ENCODE measurements around the gene SHROOM2. TPM values are rescaled to one million over a fixed set of nuclear protein-coding genes. Genes with fewer than 3 reads are reported as not detected.
"Not testable (repeated sequence)": the region's sequence is repeated elsewhere in the genome, so short reads cannot be mapped to it uniquely, and the experiment has no call there.

SHROOM2 gene
- total RNA-seq, 1 donor from 2014 or later: 0.70 TPM

GRCh38 chrX:9781941-9782340 is 4.3 kb upstream of the SHROOM2 start:
- DNase-seq (no peak), ATAC-seq (ENCODE audit: poor library complexity) (no peak)
- intact Hi-C loops (cut with DNase I): no loop called here

GRCh38 chrX:9784332-9784731 is 1.9 kb upstream of the SHROOM2 start:
- intact Hi-C loops (cut with DNase I): no loop called here
- DNase-seq: no peak
- no peak for ATAC-seq (ENCODE audit: poor library complexity)

- DNase-seq (no peak), ATAC-seq (ENCODE audit: poor library complexity) (no peak)
- intact Hi-C loops (cut with DNase I): no loop called here
Measured at GRCh38 chrX:9785254-9785943, 830 bp upstream of the SHROOM2 start.

- no peak for ATAC-seq (ENCODE audit: poor library complexity)
Measured at GRCh38 chrX:9786798-9787635, 788 bp downstream of the SHROOM2 start.

GRCh38 chrX:9788911-9789310 is 2.7 kb downstream of the SHROOM2 start:
- intact Hi-C loops (cut with DNase I): no loop called here
- ATAC-seq (ENCODE audit: poor library complexity) (no peak), DNase-seq (no peak)

More at GRCh38 chrX:9786798-9787635, 788 bp downstream of the SHROOM2 start:
- DNase-seq: no peak
- intact Hi-C loops (cut with DNase I): no loop called here

GRCh38 chrX:9789555-9789954 is 3.3 kb downstream of the SHROOM2 start:
- no peak for ATAC-seq (ENCODE audit: poor library complexity)

GRCh38 chrX:9790866-9791265 is 4.6 kb downstream of the SHROOM2 start:
- intact Hi-C loops (cut with DNase I): no loop called here
- ATAC-seq (ENCODE audit: poor library complexity) (no peak), DNase-seq (no peak)

More at GRCh38 chrX:9789555-9789954, 3.3 kb downstream of the SHROOM2 start:
- no peak for DNase-seq
- intact Hi-C loops (cut with DNase I): no loop called here

GRCh38 chrX:9794495-9794894 is 8.3 kb downstream of the SHROOM2 start:
- DNase-seq (no peak), ATAC-seq (ENCODE audit: poor library complexity) (no peak)
- intact Hi-C loops (cut with DNase I): no loop called here

GRCh38 chrX:9797384-9798360 is 11.4 kb downstream of the SHROOM2 start:
- ATAC-seq (ENCODE audit: poor library complexity): no peak
- intact Hi-C loops (cut with DNase I): no loop called here

GRCh38 chrX:9802737-9803136 is 16.5 kb downstream of the SHROOM2 start:
- DNase-seq (no peak), ATAC-seq (ENCODE audit: poor library complexity) (no peak)
- intact Hi-C loops (cut with DNase I): no loop called here

More at GRCh38 chrX:9797384-9798360, 11.4 kb downstream of the SHROOM2 start:
- no peak for DNase-seq

GRCh38 chrX:9804444-9804843 is 18.2 kb downstream of the SHROOM2 start:
- DNase-seq: no peak
- intact Hi-C loops (cut with DNase I): no loop called here
- no peak for ATAC-seq (ENCODE audit: poor library complexity)

GRCh38 chrX:9805956-9806355 is 19.7 kb downstream of the SHROOM2 start:
- DNase-seq (no peak), ATAC-seq (ENCODE audit: poor library complexity) (no peak)
- intact Hi-C loops (cut with DNase I): no loop called here

- DNase-seq: no peak
- ATAC-seq (ENCODE audit: poor library complexity): no peak
- intact Hi-C loops (cut with DNase I): no loop called here
Measured at GRCh38 chrX:9807355-9808182, 21.3 kb downstream of the SHROOM2 start.

GRCh38 chrX:9809876-9810275 is 23.6 kb downstream of the SHROOM2 start:
- intact Hi-C loops (cut with DNase I); ATAC-seq (ENCODE audit: poor library complexity); DNase-seq: not testable (repeated sequence)

- intact Hi-C loops (cut with DNase I): not testable (repeated sequence)
Measured at GRCh38 chrX:9811086-9811485, 24.9 kb downstream of the SHROOM2 start.

GRCh38 chrX:9816084-9816700 is 30.0 kb downstream of the SHROOM2 start:
- no peak for DNase-seq
- intact Hi-C loops (cut with DNase I): no loop called here
- ATAC-seq (ENCODE audit: poor library complexity): no peak

More at GRCh38 chrX:9811086-9811485, 24.9 kb downstream of the SHROOM2 start:
- not testable (repeated sequence) for ATAC-seq (ENCODE audit: poor library complexity); DNase-seq

- DNase-seq (no peak), ATAC-seq (ENCODE audit: poor library complexity) (no peak)
- intact Hi-C loops (cut with DNase I): no loop called here
Measured at GRCh38 chrX:9821572-9821971, 35.3 kb downstream of the SHROOM2 start.

- DNase-seq (no peak), ATAC-seq (ENCODE audit: poor library complexity) (no peak)
- intact Hi-C loops (cut with DNase I): no loop called here
Measured at GRCh38 chrX:9824554-9824953, 38.3 kb downstream of the SHROOM2 start.
